ENCODE measurements around the gene KNCN. TPM values are rescaled to one million over a fixed set of nuclear protein-coding genes. Genes with fewer than 3 reads are reported as not detected.
A peak's percentile ranks its signal among the peaks of the same experiment; 100 is the strongest.

Gene KNCN
- total RNA-seq, result not detected

DNA sequence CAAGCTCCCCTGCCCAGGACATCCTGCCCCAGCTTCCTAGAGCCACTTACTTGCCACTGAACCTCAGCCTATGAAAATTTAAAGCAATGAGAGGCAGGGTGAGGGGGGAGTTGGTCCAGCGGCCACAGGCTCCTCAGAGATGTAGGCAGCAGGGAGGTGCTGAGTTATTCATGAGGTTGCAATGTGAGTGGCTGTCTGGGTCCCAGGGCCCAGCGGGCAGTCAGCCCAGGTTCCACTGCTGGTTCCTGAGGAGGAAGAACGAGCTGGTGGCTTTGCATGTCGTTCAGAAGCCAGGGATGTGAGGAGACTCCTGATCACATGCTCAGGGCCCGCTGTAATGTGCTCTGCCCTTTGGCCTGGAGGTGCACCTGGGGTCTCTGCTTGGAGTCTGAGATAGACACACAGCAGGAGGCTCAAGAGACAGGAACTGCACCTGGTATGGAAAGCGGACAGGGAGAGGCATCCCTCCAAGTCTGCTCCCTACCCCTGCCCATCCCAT lies at the start of gene KNCN:
Gene KNCN (minus strand): TSS at position 51 of the 499 bp plus-strand sequence. CDS start 432 bp downstream, outside the sequence.
- no peak for DNase-seq

GRCh38 chr1:46599059-46599970 lies 47.9 kb upstream of the KNCN start:
- H3K36me3 ChIP-seq, result no peaks in the 10 kb centered on the region
- peak in 1 of 2 donors; percentile 58 for DNase-seq
- H3K4me1 ChIP-seq, result peaks cover 37 to 58% of the 10 kb centered on the region in 2 donors
- intact Hi-C loops (cut with DNase I; ENCODE audit: low total_unique reads) (no loop called here), in situ Hi-C loops (cut with MboI; ENCODE audit: low sequenced_read_pairs in 4 of 4) (no loop called here)
- no peak overlapping the region for H3K4me3 ChIP-seq
- TF ChIP-seq, protein P1, sequence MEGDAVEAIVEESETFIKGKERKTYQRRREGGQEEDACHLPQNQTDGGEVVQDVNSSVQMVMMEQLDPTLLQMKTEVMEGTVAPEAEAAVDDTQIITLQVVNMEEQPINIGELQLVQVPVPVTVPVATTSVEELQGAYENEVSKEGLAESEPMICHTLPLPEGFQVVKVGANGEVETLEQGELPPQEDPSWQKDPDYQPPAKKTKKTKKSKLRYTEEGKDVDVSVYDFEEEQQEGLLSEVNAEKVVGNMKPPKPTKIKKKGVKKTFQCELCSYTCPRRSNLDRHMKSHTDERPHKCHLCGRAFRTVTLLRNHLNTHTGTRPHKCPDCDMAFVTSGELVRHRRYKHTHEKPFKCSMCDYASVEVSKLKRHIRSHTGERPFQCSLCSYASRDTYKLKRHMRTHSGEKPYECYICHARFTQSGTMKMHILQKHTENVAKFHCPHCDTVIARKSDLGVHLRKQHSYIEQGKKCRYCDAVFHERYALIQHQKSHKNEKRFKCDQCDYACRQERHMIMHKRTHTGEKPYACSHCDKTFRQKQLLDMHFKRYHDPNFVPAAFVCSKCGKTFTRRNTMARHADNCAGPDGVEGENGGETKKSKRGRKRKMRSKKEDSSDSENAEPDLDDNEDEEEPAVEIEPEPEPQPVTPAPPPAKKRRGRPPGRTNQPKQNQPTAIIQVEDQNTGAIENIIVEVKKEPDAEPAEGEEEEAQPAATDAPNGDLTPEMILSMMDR (IDR thresholded peaks at IDR 0.05 in 4 of 5, conservative IDR thresholded peaks at IDR 0.05 in 1 of 5), result no peak
- no peak for TF ChIP-seq POLR2A (IDR thresholded peaks at IDR 0.05)
- H3K27me3 ChIP-seq, result no peaks in the 10 kb centered on the region
- peak; percentile 59 to 63 for ATAC-seq
- no peaks in the 10 kb centered on the region for H3K9me3 ChIP-seq
- peak overlapping the region; percentile 20 to 73 (median 53) for H3K27ac ChIP-seq

More for the DNA sequence above, at the start of gene KNCN:
- no peaks in the 10 kb centered on the region for H3K9me3 ChIP-seq
- TF ChIP-seq, protein P1 (IDR thresholded peaks at IDR 0.05 in 4 of 5, conservative IDR thresholded peaks at IDR 0.05 in 1 of 5), result no peak
- TF ChIP-seq POLR2A (IDR thresholded peaks at IDR 0.05), result no peak
- peaks cover 2 to 7% (median 3%) of the 10 kb centered on the region in 3 donors for H3K27me3 ChIP-seq
- no peaks in the 10 kb centered on the region for H3K36me3 ChIP-seq
- no peak within 1 kb of the TSS for H3K4me3 ChIP-seq
- no peak within 1 kb of the TSS for H3K27ac ChIP-seq
- intact Hi-C loops (cut with DNase I; ENCODE audit: low total_unique reads), result no loop called here
- in situ Hi-C loops (cut with MboI; ENCODE audit: low sequenced_read_pairs in 4 of 4), result no loop called here
- no peaks in the 10 kb centered on the region for H3K4me1 ChIP-seq
- no peak for ATAC-seq

DNA sequence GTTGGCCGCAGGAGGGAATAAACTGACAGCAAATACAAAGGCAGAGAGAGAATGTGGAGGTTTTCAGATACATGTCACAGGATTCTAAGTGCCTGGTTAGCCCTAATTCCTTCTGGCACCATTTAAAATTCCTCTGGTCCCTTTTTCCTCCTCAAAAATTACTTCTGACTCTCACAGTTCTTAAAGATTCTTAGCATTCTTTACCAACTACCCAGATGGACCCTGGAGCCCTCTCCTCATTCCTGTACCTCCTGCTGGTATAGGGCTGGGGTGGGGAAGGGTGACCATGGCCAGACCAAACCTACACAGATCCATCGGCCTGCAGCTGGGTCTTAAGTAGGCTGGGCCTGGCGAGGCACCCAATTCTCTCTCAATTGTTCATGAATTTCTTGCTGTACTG lies 45.4 kb upstream of the KNCN start:
- ATAC-seq (no peak), DNase-seq (no peak)
- TF ChIP-seq POLR2A (IDR thresholded peaks at IDR 0.05), result no peak
- TF ChIP-seq, protein P1 (IDR thresholded peaks at IDR 0.05 in 4 of 5, conservative IDR thresholded peaks at IDR 0.05 in 1 of 5), result no peak
- peaks cover 0 to 22% of the 10 kb centered on the region in 2 donors for H3K36me3 ChIP-seq
- no peak overlapping the region for H3K4me3 ChIP-seq
- in situ Hi-C loops (cut with MboI; ENCODE audit: low sequenced_read_pairs in 4 of 4) (no loop called here), intact Hi-C loops (cut with DNase I; ENCODE audit: low total_unique reads) (no loop called here)
- H3K4me1 ChIP-seq, result peaks cover 25 to 47% of the 10 kb centered on the region in 2 donors
- no peaks in the 10 kb centered on the region for H3K9me3 ChIP-seq
- H3K27ac ChIP-seq, result no peak overlapping the region
- no peaks in the 10 kb centered on the region for H3K27me3 ChIP-seq

DNA sequence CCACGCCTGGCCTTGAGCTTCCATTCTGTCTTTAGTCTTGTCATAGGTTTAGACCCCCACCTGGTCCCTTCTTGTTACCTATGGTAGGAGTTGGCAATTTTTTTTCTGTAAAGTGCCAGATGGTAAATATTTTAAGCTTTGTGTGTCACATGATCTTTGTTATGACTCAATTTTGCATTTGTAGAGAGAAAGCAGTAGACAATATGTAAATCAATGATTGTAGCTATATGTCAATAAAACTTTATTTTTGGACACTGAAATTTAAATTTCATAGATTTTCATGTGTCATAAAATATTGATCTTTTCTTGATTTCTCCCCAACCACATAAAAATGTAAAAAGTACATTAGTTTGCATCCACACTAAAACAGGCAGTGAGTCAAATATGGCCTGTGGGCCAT lies 44.6 kb upstream of the KNCN start:
- H3K27ac ChIP-seq, result no peak overlapping the region
- ATAC-seq (no peak), DNase-seq (no peak)
- H3K27me3 ChIP-seq, result no peaks in the 10 kb centered on the region
- no peak overlapping the region for H3K4me3 ChIP-seq
- intact Hi-C loops (cut with DNase I; ENCODE audit: low total_unique reads), result no loop called here
- H3K4me1 ChIP-seq, result peaks cover 25 to 39% of the 10 kb centered on the region in 2 donors
- H3K9me3 ChIP-seq, result no peaks in the 10 kb centered on the region
- peaks cover 0 to 30% of the 10 kb centered on the region in 2 donors for H3K36me3 ChIP-seq
- in situ Hi-C loops (cut with MboI; ENCODE audit: low sequenced_read_pairs in 4 of 4), result no loop called here
- no peak for TF ChIP-seq POLR2A (IDR thresholded peaks at IDR 0.05)
- TF ChIP-seq, protein P1 (IDR thresholded peaks at IDR 0.05 in 4 of 5, conservative IDR thresholded peaks at IDR 0.05 in 1 of 5), result no peak

Data from gastrocnemius medialis (tissue), 4 donors.